GM23248 (cell line): ENCODE data around the gene B4GALT2. TPM values are rescaled to one million over a fixed set of nuclear protein-coding genes. Genes with fewer than 3 reads are reported as not detected.

Source experiments
- DNase-seq: peaks from one replicate; pipeline ENCODE4 v3.0.0-alpha.2; 2015
- H2AFZ ChIP-seq: fragments of 200-600 bp; sonication (generic); 2 replicates; pipeline ENCODE4 v1.6.1; 2016; ENCODE audit warnings: antibody characterized with exemption
- H3F3A ChIP-seq: fragments of 200-600 bp; sonication (generic); 2 replicates; pipeline ENCODE4 v1.6.1; 2016; ENCODE audit warnings: mild to moderate bottlenecking, antibody characterized with exemption, mixed run types; ENCODE audit not compliant: insufficient read depth
- H3K27ac ChIP-seq: fragments of 200-600 bp; sonication (generic); 2 replicates; pipeline ENCODE4 v1.5.1; 2016; ENCODE audit warnings: mild to moderate bottlenecking
- H3K27me3 ChIP-seq: fragments of 200-600 bp; sonication (generic); replicated peaks from 2 replicates; pipeline ENCODE4 v1.6.1; 2016; ENCODE audit warnings: mild to moderate bottlenecking; ENCODE audit not compliant: insufficient read depth
- H3K36me3 ChIP-seq: fragments of 200-600 bp; sonication (generic); 2 replicates; pipeline ENCODE4 v1.6.1; 2016; ENCODE audit warnings: low read depth, mild to moderate bottlenecking
- H3K4me1 ChIP-seq: fragments of 200-600 bp; sonication (generic); 2 replicates; pipeline ENCODE4 v1.6.1; 2016; ENCODE audit warnings: mild to moderate bottlenecking; ENCODE audit not compliant: insufficient read depth
- H3K4me2 ChIP-seq: fragments of 200-600 bp; sonication (generic); one replicate; pipeline ENCODE4 v1.6.1; 2016; ENCODE audit warnings: mild to moderate bottlenecking; ENCODE audit not compliant: unreplicated experiment
- H3K4me3 ChIP-seq: fragments of 200-600 bp; sonication (generic); 2 replicates; pipeline ENCODE4 v1.5.1; 2016; ENCODE audit warnings: mild to moderate bottlenecking
- H3K79me2 ChIP-seq: fragments of 200-600 bp; sonication (generic); 2 replicates; pipeline ENCODE4 v1.6.1; 2016; ENCODE audit warnings: mild to moderate bottlenecking; ENCODE audit not compliant: insufficient read depth
- H3K9ac ChIP-seq: fragments of 200-600 bp; sonication (generic); 2 replicates; pipeline ENCODE4 v1.6.1; 2016; ENCODE audit warnings: mild to moderate bottlenecking
- H3K9me2 ChIP-seq: fragments of 200-600 bp; sonication (generic); 2 replicates; pipeline ENCODE4 v1.6.1; 2016; ENCODE audit warnings: mixed run types, mild to moderate bottlenecking, moderate library complexity; ENCODE audit not compliant: insufficient read depth
- H3K9me3 ChIP-seq: fragments of 200-600 bp; sonication (generic); one replicate; pipeline ENCODE4 v1.6.1; 2017; ENCODE audit warnings: low read depth
- H4K20me1 ChIP-seq: fragments of 200-600 bp; sonication (generic); 2 replicates; pipeline ENCODE4 v1.6.0; 2016; ENCODE audit not compliant: insufficient read depth
- EZH2 ChIP-seq: fragments of 200-600 bp; sonication (generic); IDR thresholded peaks from 2 replicates; pipeline ENCODE4 v1.6.1; 2018; ENCODE audit warnings: antibody characterized with exemption, mild to moderate bottlenecking; ENCODE audit not compliant: insufficient read depth, poor library complexity, severe bottlenecking
- EZH2phosphoT487 ChIP-seq: fragments of 200-600 bp; sonication (generic); IDR thresholded peaks from 2 replicates; pipeline ENCODE4 v1.6.1; 2018; ENCODE audit warnings: antibody characterized with exemption, moderate library complexity, mild to moderate bottlenecking, low read depth; ENCODE audit not compliant: insufficient read depth
- whole genome bisulfite sequencing, 2 experiments: methylation state at CpG; one replicate each; pipeline ENCODE4 v1.1.6; 2015 to 2017; ENCODE audit warnings: low lambda C conversion rate in 2 of 2, low coverage in 1 of 2; ENCODE audit errors: missing lambda C conversion rate in 2 of 2; 5-methylcytosine and 5-hydroxymethylcytosine counted together
- in situ Hi-C: fragments of 300-500 bp; cut with MboI; formaldehyde crosslinking; loops from 2 replicates; pipeline ENCODE4 v1.15.0; 2020
- polyA plus RNA-seq: library from polyadenylated mRNA; unstranded; fragments of >200 nt; fragmentation: Nextera tagmentation; extraction: Ambion mirVana; gene quantifications from 2 replicates; pipeline ENCODE4 v1.2.1, GENCODE V29; 2016
- total RNA-seq: library from RNA; depleted of rRNA; stranded (reverse); fragments of >200 nt; shearing (Covaris generic); gene quantifications from 2 replicates; pipeline ENCODE4 v1.2.3, GENCODE V29; 2014

The B4GALT2 gene
- total and polyA plus RNA-seq, 2 experiments from 2014 or later: 27.3 to 221 TPM

DNA sequence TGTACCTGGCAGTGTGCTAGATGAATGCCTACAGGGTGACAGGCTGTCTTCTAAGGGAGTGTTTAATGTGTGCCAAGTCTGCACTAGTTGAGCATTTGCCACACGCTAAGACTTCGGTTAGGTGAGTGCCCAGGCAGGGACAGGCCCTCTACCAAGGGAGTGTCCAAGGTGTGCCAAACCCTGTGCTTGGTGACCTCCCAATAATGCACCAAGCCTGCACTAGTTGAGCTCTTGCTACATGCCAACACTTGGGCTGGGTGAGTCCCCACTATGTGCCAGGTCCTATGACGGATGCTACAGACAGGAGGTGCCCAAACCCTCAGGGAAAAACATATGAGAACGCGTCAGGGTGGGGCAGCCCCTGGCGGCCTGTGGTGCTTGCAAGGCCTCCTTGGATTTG lies 41.5 kb downstream of the B4GALT2 start:
- H3K4me3 ChIP-seq: no peak overlapping the region
- in situ Hi-C loops: no loop called here
- no peak overlapping the region for H2AFZ ChIP-seq
- H3K9me3 ChIP-seq: no peaks in the 10 kb centered on the region
- TF ChIP-seq EZH2 (no peak), EZH2phosphoT487 (no peak)
- no peak overlapping the region for H3K9ac ChIP-seq
- H3F3A ChIP-seq: no peaks in the 10 kb centered on the region
- no peaks in the 10 kb centered on the region for H3K4me1 ChIP-seq
- H3K27me3 ChIP-seq: no peaks in the 10 kb centered on the region
- no peaks in the 10 kb centered on the region for H4K20me1 ChIP-seq
- no peak for DNase-seq
- WGBS, 2 experiments: 68 to 75% methylated on average over 6 of the region's 6 CpGs
- H3K4me2 ChIP-seq: no peak overlapping the region
- H3K27ac ChIP-seq: no peak overlapping the region
- no peaks in the 10 kb centered on the region for H3K9me2 ChIP-seq
- no peaks in the 10 kb centered on the region for H3K79me2 ChIP-seq
- no peaks in the 10 kb centered on the region; the same call in 1 of the 2 replicates for H3K36me3 ChIP-seq

GRCh38 chr1:44021156-44021555 lies 42.1 kb downstream of the B4GALT2 start:
- no peak overlapping the region for H3K4me2 ChIP-seq
- H3K27ac ChIP-seq: no peak overlapping the region
- H4K20me1 ChIP-seq: no peaks in the 10 kb centered on the region
- H3K36me3 ChIP-seq: no peaks in the 10 kb centered on the region; the same call in 1 of the 2 replicates
- no peaks in the 10 kb centered on the region for H3K9me2 ChIP-seq
- no peak overlapping the region for H2AFZ ChIP-seq
- 78 to 86% methylated on average over 6 to 8 of the region's 8 CpGs for whole genome bisulfite sequencing, 2 experiments
- DNase-seq: no peak
- H3K9ac ChIP-seq: no peak overlapping the region
- TF ChIP-seq EZH2: no peak
- TF ChIP-seq EZH2phosphoT487: no peak
- H3F3A ChIP-seq: no peaks in the 10 kb centered on the region
- no peaks in the 10 kb centered on the region; the same call in 1 of the 2 replicates for H3K79me2 ChIP-seq
- in situ Hi-C loops: no loop called here
- H3K27me3 ChIP-seq: no peaks in the 10 kb centered on the region
- no peaks in the 10 kb centered on the region for H3K4me1 ChIP-seq
- H3K9me3 ChIP-seq: no peaks in the 10 kb centered on the region
- no peak overlapping the region for H3K4me3 ChIP-seq

- DNase-seq: no peak
- H3K9ac ChIP-seq: no peak overlapping the region
These were observed 42.7 kb downstream of the B4GALT2 start for GRCh38 chr1:44021581-44022321.

GRCh38 chr1:44024031-44024902 lies 45.3 kb downstream of the B4GALT2 start:
- Histone ChIP-seq H3K36me3 (no peaks in the 10 kb centered on the region; the same call in 1 of the 2 replicates), H3K9me2 (no peaks in the 10 kb centered on the region), H3K4me2 (no peak overlapping the region), H3F3A (no peaks in the 10 kb centered on the region), H2AFZ (no peak overlapping the region), H3K27me3 (no peaks in the 10 kb centered on the region), H3K4me3 (no peak overlapping the region), H3K4me1 (peaks cover 5% of the 10 kb centered on the region; the same call in 1 of the 2 replicates), H3K79me2 (peaks cover 17% of the 10 kb centered on the region), H4K20me1 (no peaks in the 10 kb centered on the region), H3K9ac (no peak overlapping the region), H3K27ac (no peak overlapping the region), H3K9me3 (no peaks in the 10 kb centered on the region)
- in situ Hi-C loops: no loop called here
- TF ChIP-seq EZH2 (no peak), EZH2phosphoT487 (no peak)
- WGBS, 2 experiments: 83 to 85% methylated on average over 14 of the region's 14 CpGs
- DNase-seq: no peak

More at GRCh38 chr1:44021581-44022321, 42.7 kb downstream of the B4GALT2 start:
- no peak overlapping the region for H3K27ac ChIP-seq
- H3K4me3 ChIP-seq: no peak overlapping the region
- no peaks in the 10 kb centered on the region for H4K20me1 ChIP-seq
- in situ Hi-C loops: no loop called here
- H3K9me3 ChIP-seq: no peaks in the 10 kb centered on the region
- TF ChIP-seq EZH2 (no peak), EZH2phosphoT487 (no peak)
- no peaks in the 10 kb centered on the region for H3F3A ChIP-seq
- H3K9me2 ChIP-seq: no peaks in the 10 kb centered on the region
- H3K79me2 ChIP-seq: no peaks in the 10 kb centered on the region; the same call in 1 of the 2 replicates
- H3K4me2 ChIP-seq: no peak overlapping the region
- no peak overlapping the region for H2AFZ ChIP-seq
- no peaks in the 10 kb centered on the region for H3K4me1 ChIP-seq
- WGBS, 2 experiments: 94 to 95% methylated on average over 10 of the region's 10 CpGs
- no peaks in the 10 kb centered on the region for H3K27me3 ChIP-seq
- H3K36me3 ChIP-seq: no peaks in the 10 kb centered on the region; the same call in 1 of the 2 replicates
